C4-2B (cell line): Measurements from ENCODE around the gene GPER1.

Experiments
- H3K27ac ChIP-seq: fragments of 450-650 bp; 2 replicates; pipeline ENCODE4 v1.5.1; 2017
- ZFX ChIP-seq: fragments of 450-650 bp; IDR thresholded peaks from 2 replicates; pipeline ENCODE4 v1.6.1; 2017
- TF ChIP-seq, protein P1 (sequence below): fragments of 450-650 bp; conservative IDR thresholded peaks from 2 replicates; pipeline ENCODE4 v1.5.1; 2017; ENCODE audit warnings: mild to moderate bottlenecking

Gene GPER1

DNA sequence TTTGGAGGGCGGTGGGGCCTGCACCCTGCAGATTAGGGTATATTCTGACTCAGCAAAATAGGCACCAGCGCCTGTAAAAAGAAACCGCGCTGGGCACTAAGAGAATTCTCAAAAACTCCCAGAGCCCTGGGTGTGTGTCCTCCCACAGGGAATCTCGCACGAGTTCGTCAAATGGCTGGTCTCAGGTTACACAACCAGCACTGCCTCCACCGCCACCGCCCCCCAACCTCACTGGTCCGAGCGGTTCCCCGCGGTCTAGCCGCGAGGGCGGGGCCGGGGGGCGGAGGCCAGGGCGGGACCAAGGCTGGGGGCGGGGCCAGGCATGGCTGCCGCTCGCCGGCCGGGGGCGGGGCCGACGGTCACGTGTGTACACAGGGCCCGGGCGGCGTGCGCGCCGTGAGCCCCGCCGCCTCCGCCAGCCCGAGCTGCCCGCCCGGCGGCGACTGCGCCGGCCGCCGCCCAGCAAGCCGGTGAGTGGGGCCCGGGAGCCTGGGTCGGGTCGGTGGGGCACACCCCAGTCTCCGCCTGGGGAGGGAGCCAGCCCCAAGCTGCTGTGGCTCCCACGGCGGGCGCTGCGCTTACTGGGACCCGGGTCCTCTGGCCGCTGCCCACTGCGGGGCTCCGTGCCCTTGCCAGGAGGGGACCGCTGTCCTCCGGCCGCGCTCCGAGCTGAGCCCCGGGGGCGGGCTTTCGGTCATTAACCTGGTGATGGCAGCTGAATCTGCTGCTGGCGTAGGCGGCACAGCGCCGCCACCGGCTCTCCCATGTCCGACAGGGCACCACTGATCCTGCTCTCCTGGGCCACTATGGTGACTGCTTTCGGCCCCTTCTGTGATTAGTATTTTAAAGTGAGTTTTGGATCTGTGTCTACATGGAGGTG, 43.5 kb upstream of the GPER1 start, which contains the start of gene GPR146:
TSS of gene GPR146 (plus strand) at position 358 of the 880 bp plus-strand sequence. CDS start 12,970 bp downstream, outside the sequence.
- H3K27ac ChIP-seq: peak within 1 kb of the TSS; percentile 91
- no peak for TF ChIP-seq ZFX
- TF ChIP-seq, protein P1, sequence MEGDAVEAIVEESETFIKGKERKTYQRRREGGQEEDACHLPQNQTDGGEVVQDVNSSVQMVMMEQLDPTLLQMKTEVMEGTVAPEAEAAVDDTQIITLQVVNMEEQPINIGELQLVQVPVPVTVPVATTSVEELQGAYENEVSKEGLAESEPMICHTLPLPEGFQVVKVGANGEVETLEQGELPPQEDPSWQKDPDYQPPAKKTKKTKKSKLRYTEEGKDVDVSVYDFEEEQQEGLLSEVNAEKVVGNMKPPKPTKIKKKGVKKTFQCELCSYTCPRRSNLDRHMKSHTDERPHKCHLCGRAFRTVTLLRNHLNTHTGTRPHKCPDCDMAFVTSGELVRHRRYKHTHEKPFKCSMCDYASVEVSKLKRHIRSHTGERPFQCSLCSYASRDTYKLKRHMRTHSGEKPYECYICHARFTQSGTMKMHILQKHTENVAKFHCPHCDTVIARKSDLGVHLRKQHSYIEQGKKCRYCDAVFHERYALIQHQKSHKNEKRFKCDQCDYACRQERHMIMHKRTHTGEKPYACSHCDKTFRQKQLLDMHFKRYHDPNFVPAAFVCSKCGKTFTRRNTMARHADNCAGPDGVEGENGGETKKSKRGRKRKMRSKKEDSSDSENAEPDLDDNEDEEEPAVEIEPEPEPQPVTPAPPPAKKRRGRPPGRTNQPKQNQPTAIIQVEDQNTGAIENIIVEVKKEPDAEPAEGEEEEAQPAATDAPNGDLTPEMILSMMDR: no peak; the same call in 1 of the 2 replicates

DNA sequence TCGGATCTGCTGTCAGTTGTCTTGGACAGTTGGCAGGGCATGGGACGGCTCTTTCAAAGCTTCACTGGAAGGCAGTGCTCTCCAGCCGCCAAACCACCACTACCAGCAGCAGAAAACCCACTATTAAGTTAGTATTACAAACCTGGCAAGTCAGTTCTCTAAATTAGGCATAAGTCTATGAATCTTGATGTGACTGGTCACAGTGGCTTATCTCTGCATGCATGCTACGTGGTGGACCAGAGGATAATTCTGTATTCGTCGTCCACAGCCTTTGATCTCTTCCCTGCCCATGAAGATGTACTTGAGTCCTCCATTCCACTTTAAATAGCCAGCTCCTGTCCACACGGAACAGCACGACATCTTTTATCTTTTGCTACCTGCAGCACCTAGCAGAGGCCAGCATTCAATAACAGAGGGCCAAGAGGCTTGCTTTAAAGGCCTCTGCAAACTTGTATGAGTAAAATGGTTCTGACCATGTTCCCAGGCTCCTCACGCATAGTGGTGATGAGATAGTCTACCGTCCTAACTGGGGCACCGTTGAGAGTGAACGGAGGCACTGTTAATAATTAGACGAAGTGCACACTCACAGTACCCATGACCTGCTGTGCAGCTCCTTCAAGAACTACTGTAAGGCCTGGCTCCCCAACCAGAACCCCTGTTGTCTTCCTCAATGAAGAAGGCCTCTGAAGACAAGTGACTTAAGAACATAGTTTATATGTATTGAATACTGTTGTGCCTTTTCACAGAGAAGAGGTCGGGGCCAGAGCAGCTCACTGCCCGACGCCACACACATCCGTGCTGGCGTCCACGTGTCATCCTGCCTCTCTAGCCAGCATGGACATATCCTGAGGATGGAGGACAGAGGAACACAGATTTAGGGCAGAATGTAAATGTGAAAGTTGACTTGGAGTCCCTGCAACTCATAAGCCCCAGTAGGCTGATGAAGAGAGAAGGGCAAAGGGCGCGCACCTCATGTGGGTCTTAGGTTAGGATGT, 42.5 kb upstream of the GPER1 start:
- peak overlapping the region; percentile 91; the same call in 1 of the 2 replicates for H3K27ac ChIP-seq
- TF ChIP-seq, protein P1: no peak
- TF ChIP-seq ZFX: no peak

DNA sequence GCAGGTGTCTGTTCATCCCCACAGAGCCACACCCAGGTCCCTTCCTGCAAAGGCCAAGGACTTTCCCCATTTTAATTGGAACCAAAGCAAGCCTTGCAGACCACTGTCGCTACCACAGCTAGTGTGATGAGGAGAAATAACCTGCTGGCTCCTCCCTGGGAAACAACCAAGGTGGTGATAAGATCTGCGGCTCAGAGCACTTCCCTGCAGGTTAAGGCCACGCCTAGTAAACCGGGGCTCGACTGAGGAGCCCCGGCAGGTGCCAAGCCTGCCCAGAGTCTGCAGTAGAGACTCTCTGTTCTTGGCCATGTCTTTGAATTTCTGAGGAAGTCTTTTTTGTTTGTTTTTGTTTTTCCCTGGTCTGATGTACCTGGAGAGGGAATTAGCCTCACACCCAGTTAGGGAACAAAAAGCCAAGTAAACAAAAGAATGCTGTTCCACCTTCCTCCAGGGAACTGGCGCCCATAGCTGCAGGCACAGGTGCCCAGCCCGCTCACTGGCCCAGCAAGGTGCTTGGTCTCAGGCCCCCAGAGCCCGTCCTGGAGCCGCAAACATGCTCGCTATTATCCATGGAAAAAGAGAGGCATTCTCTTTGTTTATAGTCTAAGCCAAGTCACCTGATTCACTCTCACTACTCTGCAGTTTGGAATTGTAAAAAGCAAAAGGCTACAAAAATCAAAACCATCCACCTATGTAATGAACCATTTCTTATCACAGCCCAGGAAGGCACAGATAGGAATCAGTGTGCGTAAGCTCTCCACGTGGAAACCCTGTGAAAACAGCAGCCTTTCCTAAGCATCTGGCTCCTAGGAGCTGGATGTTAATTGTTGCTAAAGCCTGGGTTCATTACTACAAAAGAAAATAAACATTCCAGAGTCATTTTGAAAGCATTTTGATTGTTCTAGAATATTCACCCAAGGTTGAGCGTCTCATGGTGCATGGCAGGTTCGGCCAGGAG, 40.9 kb upstream of the GPER1 start:
- peak overlapping the region; percentile 55 for H3K27ac ChIP-seq
- TF ChIP-seq, protein P1: no peak
- TF ChIP-seq ZFX: no peak

DNA sequence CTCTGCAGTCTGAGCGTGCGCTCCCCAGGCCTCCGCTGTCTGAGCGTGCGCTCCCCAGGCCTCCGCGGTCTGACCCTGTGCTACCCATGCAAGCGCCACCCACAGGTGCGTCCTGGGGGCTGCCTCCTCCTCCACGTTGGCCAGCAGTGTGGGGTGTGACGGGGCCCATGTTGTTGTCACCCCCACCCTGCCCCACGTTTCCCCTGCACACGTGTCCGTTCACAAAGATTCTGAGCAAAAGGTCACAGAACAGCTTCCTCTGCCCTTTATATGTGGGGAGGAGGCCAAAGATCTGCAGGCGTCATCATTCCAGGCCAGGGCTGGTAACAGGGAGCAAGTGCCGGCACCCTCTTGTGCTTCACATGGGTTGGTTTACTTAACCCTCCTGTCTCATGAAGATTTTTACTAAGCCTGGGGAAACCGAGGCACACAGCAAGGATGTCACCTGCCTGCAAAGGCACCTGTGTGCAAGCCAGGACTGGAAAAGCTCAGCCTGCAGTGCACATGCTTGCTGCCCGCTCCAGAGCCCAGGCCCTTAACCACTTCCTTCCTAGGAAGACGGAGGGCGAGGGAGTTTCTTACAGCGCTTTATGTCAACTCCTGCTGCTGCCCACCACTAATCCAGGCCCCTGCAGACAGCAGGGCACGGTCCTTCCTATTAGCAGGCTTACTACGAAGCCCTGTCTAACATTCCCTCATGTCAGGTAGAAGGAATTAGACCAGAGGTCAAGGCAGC, 38.7 kb upstream of the GPER1 start:
- TF ChIP-seq, protein P1: no peak
- no peak for TF ChIP-seq ZFX
- H3K27ac ChIP-seq: no peak overlapping the region

DNA sequence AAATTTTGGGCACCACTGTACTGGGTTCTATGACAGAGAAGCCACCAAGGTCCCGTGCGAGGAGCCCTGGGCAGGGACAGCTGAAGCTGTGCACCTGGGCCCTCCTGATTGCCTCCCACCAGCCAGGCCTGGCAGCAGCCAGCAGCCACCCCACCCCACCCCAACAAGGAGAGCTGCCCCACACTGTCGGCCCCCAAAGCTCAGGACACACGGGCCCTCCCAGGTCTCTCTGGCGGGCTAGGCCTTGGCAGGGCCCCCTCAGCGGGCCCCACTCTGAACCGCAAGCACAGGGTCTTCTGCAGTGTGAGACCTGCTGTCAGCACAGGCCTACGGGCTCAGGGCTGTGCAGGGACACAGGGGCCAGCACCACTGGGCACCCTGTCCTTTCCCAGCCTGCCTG, 38.1 kb upstream of the GPER1 start:
- no peak overlapping the region for H3K27ac ChIP-seq

More for the DNA sequence above, 38.1 kb upstream of the GPER1 start:
- no peak for TF ChIP-seq ZFX
- TF ChIP-seq, protein P1: no peak
